ENCODE measurements around the gene OR2H2.

OR2H2 gene

DNA sequence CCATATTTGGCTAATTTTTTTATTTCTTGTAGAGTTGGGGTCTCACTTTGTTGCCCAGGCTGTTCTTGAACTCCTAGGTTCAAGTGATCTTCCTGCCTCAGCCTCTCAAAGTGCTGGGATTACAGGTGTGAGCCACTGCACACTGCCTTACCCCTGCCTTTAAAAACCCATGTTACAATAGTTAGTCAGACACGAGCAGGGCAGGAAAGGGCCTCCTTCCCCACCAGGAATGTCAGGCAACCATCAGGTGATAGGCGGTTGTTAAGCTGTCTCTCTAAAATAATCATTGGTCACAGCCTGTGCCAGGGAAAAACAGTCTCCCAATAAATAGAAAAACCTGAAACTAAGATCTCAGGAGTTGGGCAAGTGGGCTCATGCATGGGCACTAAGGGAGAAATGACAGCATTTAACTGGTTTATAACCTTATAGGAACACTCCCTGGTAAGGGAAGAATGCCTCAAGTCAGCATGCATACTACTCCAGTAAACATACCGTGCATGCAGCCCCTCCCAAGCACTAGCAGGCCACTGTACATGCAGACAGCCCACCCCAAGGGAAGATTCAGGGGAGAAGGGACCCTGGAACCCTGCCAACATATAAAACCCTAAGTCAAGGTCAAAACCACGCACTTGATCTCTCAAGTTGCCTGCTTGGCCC lies 8.4 kb downstream of the OR2H2 start:
- no peak for DNase-seq

DNA sequence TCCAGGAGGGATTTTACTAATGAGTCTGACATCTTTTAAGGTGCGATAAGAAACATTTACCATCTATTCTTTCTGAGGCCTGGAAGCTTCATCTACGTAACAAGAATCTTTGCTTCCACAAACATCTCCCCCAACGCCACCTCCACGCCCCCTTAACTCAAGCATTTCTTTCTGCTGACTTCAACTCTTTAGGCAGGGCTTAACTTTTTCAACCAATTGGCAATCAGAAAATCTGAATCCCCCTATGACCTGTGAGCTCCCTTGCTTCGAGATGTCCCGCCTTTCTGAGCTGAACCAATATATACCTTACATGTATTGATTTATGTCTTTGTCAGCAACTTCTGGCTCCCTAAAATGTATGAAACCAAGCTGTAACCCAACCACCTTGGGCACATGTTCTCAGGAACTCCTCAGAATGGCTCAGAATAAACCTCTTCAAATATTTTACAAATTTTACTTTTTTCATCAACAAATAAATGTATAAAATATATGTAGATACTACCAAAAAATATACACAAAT lies 11.5 kb downstream of the OR2H2 start:
- no peak for DNase-seq

DNA sequence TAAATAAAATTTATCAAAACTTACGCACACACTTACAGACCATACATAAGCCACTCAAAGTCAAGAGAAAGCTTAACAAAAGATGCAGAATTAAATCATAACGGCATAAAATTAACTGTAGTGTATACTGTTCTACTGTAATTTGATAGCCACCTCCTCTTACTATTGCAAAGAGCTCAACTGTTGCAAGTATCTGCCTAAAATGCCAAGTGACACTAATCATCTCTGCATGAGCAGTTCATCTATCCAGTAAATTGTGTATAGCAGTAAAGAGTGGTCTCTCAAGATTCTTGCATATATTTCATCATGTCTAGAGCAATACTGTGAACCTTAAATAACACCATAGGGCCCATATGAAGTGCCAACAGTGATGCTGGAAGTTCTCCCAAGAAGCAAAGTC lies 12.3 kb downstream of the OR2H2 start:
- no peak for DNase-seq

DNA sequence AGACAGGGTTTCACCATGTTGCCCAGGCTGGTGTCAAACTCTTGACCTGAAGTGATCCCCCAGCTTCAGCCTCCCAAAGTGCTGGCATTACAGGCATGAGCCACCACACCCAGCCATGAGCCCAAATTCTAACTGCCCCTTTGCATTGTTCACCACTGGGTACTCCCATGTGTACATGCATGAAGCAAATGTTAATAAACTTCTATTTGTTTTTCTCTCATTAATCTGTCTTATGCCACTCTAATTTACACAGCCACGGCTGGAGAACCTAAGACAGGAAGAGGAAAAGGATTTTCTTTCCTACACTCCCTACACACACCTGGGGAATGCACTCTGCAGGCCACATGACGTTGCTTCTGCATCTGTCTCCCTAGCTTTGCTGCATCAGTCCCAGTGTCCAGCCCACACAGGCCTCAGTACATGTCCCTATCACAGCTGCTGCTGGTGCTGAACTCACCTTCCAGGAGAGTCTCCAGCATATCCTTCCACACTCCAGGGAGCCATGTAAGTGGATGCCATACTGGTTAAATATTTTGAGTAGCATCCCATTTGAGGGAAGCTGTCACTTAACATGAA lies 13.3 kb downstream of the OR2H2 start:
- DNase-seq = no peak

DNA sequence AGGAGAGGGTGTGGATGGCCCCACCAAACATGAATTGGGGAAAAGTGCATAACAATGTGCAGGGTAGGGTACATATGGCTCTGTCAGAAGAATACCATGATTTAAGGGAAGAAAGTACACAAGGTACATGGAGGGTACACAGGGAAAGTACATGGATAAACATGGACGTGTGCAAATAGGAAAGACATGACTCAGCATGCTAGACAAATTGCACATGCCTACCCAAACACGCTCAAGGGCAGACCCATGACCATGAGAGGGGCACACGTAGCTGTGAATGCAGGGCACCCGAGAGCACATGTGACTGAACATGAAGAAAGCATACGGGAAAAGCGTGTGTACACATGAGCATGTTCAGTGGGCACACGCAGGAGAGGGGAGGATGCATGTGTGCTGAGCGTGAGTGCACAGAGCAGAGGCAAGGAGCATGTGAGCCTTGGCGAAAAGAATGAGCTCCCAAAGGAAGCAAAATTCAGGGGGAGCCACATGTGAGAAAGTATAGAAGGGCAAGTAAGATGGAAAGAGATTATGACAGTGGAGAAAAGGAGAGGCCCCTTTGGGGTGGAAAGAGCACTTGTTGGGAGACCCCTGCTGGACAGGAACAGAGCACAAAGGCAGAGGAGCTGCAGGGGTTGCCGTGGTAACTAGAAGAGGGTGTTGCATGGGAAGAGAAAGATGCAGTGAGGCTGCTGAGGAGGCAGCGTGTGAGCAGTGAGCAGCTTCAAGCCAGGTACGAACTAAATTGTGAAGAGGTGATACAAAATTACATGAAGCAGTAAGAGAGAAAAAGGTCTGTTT lies 17.8 kb downstream of the OR2H2 start:
- no peak for DNase-seq

DNA sequence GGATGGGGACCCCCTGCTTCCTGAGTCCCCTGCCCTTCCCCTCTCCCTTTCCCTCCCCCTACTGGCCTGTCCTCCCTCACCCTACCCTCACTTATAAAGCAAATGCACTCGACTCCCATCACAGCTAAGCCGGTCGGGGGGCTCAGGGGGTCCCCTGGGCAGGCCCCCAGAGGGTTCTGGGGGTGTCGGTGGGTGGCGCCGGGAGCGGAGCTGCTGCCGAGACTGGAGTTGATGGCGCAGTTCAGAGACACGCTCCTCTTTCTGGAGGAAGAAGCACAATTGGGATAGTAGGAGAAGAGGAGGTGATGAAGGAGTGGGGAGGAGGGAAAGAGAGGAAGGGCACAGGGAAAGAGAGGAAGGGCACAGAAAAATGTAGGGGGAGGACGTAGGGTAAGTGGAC lies 18.5 kb downstream of the OR2H2 start:
- no peak for DNase-seq

DNA sequence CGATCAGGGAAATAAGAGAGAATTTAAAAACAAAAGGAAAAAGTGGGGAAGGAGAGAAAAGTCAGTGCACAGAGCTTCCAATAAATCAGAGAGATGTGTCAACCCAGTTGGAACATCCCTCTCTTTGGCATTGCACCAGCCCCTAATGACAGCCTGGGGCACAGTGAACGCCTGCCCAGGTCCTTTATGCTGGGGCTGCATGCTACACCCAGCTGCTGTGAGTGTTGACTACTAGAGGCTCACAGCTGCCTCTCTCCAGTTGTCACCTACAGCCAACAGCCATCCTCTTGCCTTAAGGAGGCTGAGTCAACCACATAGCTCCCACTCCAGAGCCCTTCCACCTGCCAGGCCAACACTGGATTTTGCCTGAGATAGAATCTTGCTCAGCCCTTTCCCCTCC lies 19.0 kb downstream of the OR2H2 start:
- DNase-seq = no peak

DNA sequence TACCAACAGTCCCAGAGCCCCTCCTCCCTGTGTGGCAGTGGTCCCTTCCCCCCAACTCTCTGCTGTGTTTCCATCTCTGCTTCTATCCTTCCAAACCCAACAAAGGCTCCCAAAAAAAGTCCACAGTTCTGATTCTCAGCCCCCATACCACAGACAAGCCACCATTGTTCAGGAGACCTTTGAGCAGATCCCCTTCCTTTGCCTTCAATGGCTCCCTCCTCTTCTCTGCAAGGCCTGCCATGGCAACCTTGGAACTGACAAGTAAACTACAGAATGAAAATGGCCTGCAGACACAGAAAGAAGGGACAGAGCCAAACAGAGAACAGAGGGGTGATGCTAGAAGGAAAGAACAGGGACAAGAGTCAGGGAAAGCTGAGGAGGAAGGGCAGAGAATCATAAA lies 23.2 kb downstream of the OR2H2 start:
- no peak for DNase-seq

DNA sequence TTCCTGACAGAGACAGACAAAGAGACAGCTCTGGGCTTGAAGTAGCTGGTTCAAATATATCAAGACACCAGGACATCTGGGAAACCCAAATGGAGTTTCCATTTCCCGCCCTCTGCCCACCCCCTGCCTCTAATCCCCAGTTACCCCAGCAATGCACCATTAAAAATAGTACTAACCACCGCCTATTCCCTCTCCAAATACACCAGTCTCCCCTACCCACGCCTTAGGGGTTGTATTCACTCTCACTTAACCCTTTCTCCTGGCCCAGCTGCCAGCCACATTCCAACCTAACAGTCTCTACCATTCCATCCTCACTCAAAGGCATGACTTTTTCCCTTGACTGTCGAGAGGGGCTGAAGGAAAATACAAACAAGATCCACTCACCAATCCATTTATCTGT lies 25.6 kb downstream of the OR2H2 start:
- DNase-seq = no peak

DNA sequence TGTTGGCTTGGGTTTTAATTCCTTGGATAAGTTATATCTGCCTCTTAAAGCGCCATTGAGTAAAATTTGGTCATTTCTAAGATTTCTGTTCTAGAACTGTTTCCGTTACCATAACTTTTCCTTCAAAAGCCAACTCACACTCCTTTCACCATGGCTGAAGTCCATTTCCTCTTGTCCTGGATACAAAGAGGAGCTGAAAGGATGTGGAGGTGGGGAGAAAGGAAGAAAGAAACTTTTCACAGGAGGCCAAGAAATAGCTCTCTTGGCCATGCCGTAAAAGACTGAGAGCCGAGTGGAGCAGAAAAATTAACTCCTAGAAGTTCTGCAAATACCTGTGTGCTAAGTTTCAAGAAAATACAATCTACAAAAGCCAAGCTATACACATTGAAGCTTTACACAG lies 26.5 kb downstream of the OR2H2 start:
- DNase-seq = no peak

DNA sequence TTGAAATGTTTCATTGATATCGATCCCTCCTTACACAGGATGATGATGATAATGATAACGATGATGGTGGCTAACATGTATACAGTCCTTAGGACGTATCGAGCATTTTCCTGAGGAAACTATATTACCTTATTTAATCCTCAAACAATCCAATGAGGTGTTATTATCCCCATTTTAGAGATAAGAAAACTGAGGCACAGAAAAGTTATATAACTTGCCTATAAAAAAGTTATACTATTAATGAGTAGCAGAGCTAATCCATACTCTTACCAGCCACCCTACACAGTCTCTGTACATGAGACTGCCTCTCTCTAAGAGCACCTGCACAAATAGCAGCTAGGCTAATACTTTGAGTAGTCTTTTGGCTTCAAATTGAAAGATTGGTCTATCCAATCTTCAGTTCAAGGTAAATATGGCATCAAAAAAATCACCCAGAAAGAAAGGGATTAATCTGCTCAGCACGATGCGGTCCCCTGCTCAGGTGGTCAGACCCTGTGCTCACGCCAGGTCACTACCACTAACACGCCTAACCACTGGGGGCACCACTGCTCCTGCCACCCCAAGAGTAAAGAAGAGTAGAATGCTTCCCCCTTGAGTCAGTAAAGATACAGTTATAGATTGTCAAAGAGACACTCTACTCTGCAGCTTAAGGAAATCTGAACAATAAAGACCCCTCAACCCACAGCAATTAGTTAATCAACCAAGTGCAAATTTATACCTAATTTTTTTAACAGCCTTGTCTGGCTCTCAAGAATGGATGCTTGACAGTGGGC lies 33.0 kb downstream of the OR2H2 start:
- DNase-seq = no peak

DNA sequence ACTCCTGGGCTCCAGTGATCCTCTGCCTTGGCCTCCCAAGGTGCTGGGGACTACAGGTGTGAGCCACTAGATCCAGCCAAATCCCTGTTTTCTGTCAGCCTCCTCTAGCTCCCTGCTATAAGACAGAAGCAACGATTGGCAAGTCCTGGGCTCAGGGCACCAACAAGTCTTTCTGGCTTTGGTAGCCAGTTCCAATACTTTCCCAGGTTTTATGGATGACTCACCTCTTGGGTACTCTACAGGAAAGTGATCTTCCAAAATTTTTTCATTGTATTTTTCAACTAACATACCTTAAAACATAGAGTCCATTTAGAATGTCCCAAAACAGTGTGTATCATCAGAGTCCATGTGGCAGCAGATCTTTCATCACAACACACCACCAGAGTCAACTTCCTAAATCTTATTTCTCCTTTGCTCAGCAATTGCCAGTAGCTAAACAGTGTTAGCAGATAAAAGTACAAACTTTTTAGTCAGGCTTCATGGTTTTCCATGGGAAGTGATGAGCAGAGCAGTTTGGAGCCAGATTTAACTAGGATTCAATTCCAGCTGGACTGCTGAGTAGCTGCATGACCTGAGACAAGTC lies 34.7 kb downstream of the OR2H2 start:
- DNase-seq = no peak

DNA sequence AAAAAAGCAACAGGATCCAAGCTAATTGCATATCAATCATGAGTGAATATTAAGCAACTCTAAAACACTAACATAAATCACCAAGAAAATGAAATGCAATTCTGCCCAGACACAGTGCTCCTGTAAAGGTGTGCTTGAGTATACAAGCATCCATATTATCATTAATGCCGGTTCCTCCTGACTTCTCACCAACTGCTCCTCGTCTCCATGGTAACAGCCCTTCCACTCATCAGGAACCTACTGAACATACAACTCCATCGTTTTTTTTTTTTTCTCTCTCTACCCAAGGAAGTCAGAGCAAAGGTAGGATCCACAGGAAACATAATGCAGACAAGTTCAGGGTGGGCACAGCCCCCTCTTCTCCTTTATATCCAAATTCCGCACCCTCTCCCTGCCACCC lies 35.7 kb downstream of the OR2H2 start:
- no peak for DNase-seq

DNA sequence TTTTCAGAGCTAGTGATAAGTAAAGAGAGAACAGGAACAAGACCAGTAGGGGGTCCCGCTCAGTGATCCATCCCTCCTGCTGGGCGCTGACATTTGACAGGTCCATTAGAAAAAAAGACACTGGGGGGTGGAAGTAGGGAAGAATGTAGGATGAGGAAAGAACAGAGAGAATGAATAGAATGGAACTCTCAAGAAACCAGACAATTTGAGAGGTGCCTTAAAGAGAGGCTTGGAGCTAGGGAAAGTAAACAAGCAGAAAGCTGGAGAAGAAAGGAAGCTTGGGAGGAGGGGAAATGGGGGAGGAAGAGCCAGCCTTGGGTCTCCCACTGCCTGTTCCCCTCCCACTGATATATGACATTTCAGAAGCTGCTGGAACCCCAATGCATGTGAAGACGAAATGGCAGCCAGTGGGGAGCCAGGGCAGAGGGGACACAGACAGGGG lies 39.6 kb downstream of the OR2H2 start:
- DNase-seq = no peak

DNA sequence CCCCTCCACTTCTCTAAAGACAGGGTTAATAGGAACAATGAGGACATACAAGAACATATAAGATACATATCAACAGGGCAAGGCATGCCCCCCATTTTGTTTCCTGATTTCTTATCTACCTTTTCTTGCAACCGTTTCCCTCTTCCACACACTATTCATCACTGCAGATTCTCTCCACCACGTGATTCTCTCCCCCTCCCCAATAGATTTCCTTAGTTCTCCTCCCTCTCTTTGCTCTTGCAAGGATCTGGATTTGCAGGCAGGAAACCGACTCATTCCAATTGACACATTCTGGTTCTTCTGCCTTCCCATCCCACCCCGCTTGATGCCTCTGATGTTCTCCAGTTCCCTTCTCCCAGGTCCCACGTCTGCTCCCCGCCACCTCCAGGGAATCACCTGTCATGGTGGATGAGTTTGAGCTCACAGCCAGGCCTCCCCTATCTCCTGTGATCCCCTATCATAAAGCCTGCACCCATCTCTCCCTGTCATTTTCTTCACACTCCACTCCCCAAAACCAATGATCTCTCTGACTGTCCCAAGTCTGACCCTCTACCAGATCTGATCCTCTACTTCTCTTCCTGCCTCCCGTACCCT lies 40.5 kb downstream of the OR2H2 start:
- DNase-seq = no peak

DNA sequence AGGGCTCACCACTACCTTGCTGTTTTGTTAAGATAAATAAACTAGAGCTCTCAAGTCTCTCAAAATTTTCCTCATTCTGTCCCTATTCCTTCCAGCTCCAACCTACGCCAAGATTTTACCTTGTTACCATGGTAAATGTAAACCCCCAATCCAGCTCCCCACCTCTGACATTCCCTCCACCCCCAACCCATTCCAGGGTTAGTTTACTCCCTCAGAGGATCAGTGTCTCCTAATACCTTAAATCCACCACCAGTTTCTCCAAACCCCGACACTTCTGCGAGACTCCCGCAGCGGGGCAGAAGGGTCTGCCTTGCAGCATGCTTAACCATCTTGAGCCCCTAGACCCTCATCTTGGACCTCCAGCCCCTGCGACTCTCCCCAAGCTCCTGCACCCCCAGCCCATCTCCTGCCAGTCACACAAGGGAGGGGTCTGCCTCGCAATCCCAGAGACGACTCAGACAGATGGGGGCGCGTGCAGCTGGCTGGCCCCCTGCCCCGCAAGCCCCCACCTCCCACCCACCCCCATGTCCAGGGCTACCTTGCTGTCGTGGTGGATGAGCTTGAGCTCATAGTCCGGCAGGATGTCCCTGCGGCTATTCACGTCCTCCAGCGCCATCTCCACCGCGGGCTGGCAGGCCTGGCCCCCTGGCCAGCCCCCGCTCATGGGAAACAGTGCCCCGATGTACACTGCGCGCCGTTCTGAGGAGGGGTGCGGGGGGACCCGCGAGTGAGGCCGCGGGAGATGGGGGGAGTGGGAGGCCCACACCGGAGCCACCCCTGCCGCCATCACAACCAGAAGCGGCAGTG lies 42.2 kb downstream of the OR2H2 start:
- DNase-seq = no peak

DNA sequence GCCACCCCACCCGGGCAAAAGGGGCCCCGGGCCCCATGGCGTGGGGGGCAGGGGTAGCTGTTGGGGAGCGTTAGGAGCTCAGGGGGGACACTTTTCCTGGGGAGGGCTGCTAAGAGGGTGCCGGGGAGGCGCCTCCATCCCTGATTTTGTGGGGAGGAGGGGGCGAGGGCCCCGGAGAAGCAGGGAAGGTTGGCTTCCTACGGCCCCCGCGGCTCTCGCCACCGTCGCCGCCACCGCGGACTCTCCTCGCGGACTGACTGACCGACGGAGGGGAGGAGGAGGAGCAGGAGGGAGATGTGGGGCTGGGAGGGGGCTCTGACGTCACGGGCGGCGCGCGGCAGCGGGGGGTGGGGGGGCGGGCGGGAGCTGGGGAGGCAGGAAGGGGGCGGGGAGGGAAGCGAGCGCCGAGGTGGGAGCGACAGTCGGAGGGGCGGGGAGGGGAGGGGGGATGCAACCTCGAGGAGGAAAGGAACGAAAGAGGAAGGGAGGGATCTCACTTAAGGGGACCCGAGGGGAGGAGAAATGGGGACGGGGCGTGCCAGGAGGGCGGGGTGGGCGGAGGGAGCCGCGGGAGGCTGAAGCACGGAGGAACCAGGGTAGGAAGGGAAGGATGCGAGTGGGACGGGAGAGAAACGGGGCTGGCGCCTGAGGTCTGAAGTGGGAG lies 43.0 kb downstream of the OR2H2 start:
- no peak for DNase-seq

DNA sequence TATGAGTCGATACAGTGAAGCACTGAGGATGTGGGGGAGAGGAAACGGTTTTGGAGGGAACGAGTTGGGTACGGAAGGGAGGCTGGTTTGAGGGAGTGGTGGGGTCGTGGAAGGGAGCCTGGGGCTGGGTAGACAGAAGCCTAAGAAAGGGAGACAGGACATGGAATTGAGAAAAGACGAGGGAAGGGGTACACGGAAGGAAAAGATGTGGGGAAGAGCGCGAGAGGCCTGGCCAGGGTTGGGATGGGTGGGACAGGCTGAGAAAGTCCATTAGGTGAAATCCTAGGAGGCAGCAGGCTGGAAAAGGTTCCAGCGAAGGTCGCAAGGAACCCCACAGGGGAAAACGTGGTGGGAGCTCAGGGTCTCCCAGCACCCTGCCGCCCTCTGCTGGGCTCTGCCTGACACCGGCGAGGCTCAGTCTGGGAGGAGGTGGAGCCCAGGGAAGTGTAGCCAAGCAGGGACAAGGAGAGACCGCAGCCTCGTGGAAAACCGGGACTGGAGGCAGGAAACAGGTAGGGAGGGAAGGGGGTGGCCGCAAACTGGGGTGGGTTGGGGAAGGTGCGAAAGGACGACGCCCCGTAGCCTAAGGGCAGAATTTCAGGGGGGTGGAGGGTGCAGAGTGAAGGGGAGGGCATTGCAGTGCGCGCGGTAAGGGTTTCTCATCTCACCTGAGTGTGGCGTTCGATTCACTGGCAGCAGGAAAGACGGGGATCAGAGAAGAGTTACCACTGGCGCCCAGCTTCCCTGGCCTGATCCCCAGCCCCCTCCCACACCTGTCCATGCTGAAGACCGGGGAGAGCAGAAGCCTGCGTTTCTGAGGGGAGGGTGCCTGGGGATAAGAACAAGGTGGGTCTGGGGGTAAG lies 43.7 kb downstream of the OR2H2 start:
- peak; percentile 55 for DNase-seq

DNA sequence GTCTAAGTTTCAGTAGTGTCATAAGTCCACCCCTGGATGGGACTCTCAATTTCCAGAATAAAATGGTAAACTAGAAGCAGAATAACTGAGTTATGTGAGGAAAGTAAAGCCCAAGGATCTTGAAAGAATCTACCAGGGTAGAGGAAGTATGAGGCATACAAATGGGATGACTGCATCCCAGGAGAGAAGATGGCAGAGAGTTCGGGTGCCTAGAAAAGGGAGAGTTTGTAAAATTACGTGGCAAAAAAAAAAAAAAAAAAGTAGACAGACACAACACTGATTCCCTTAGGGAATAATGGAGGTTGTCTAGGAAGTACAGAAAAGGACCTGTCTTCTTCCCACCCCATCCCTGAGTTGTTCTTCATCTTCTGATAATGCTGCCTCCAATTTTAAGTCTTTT lies 44.6 kb downstream of the OR2H2 start:
- DNase-seq = no peak

DNA sequence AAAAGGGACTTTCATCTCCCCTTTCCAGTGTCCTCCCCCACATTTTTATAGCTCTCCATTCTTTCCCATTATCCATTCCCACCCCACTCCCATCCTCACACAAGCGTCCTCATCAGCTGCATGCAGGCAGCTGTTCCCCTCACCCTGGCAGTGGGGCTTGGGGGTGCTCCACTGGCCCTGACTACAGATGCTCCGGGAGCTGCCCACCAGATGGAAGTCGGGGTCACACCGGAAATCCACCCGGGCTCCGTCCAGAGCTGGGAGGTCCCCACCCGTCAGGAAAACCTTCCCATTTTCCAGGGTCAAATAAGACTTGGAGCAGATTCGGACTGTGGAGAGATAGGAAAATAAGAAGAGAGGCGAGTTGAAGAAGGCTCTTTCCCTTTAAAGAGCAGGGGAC lies 45.4 kb downstream of the OR2H2 start:
- no peak for DNase-seq

Measured in NCI-H1092 (cell line).